Liver (tissue), 3 donors: ENCODE data around the gene GUCD1.

ENCODE experiments used
- ATF3 ChIP-seq: IDR thresholded peaks from 2 replicates; pipeline ENCODE4 v1.6.1; 2016; ENCODE audit warnings: antibody characterized with exemption
- CTCF ChIP-seq: fragments of 150-350 bp; IDR thresholded peaks from 2 replicates; pipeline ENCODE4 v1.5.1; 2017; ENCODE audit warnings: improper control_type of control experiment, low read depth, low read length; ENCODE audit not compliant: missing input control
- JUND ChIP-seq, 2 donors: IDR thresholded peaks; 2 replicates each; pipeline ENCODE4 v1.6.1; 2016; ENCODE audit warnings: antibody characterized with exemption in 2 of 2
- MAX ChIP-seq: IDR thresholded peaks from 2 replicates; pipeline ENCODE4 v1.6.1; 2016; ENCODE audit warnings: antibody characterized with exemption
- RAD21 ChIP-seq, 2 donors: IDR thresholded peaks; 2 replicates each; pipeline ENCODE4 v1.6.1; 2016; ENCODE audit warnings: antibody characterized with exemption in 2 of 2, mild to moderate bottlenecking in 2 of 2
- TAF1 ChIP-seq: conservative IDR thresholded peaks from 2 replicates; pipeline ENCODE4 v1.6.1; 2016; ENCODE audit warnings: antibody characterized with exemption, mild to moderate bottlenecking
- donor health status: healthy.
- donor health status: healthy.

DNA sequence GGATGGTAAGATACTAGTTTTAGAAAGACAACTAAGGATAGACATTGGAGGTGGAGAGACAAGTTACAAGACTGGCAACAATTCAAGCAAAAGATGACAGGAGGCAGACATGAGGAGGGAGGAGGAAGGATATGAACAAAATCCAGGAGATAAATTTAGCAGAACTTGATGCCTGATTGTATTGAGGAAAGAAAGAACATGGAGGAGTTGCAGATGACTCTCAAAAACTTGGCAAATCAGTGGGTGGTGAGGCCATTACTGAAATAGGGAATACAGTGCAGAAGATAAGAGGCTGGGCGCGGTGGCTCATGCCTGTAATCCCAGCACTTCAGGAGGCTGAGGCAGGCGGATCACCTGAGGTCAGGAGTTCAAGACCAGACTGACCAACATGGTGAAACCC lies 62.5 kb downstream of the GUCD1 start:
- TF ChIP-seq ATF3 (no peak), CTCF (no peak), TAF1 (no peak), RAD21 (IDR thresholded peaks at IDR 0.05) (no peak), MAX (no peak), JUND (IDR thresholded peaks at IDR 0.05) (no peak)
